SJSA1 (cell line): ENCODE data around the gene HSPA14. TPM values are rescaled to one million over a fixed set of nuclear protein-coding genes. Genes with fewer than 3 reads are reported as not detected.

Source experiments
- DNase-seq, 2 experiments: peaks; one replicate each; pipeline ENCODE4 v3.0.0-alpha.2; 2015 to 2020; ENCODE audit warnings: low spot score in 2 of 2, low read depth in 1 of 2
- H3K27ac ChIP-seq: fragments of 250-450 bp; sonication (Bioruptor Pico); 2 replicates; pipeline ENCODE4 v1.5.1; 2020; ENCODE audit warnings: mild to moderate bottlenecking, moderate library complexity
- H3K27me3 ChIP-seq: fragments of 250-450 bp; sonication (Bioruptor Pico); replicated peaks from 2 replicates; pipeline ENCODE4 v1.5.1; 2020; ENCODE audit warnings: mild to moderate bottlenecking, moderate library complexity
- H3K36me3 ChIP-seq: fragments of 250-450 bp; sonication (Bioruptor Pico); 2 replicates; pipeline ENCODE4 v1.5.1; 2020; ENCODE audit warnings: mild to moderate bottlenecking
- H3K4me1 ChIP-seq: fragments of 250-450 bp; sonication (Bioruptor Pico); replicated peaks from 2 replicates; pipeline ENCODE4 v1.6.1; 2021; ENCODE audit warnings: mild to moderate bottlenecking
- H3K4me3 ChIP-seq: fragments of 250-450 bp; sonication (Bioruptor Pico); 2 replicates; pipeline ENCODE4 v1.5.1; 2020; ENCODE audit warnings: mild to moderate bottlenecking
- H3K9me3 ChIP-seq: fragments of 250-450 bp; sonication (Bioruptor Pico); replicated peaks from 2 replicates; pipeline ENCODE4 v1.5.1; 2020; ENCODE audit warnings: mild to moderate bottlenecking
- total RNA-seq: library from RNA; depleted of rRNA; stranded (reverse); fragments of >200 nt; shearing (Covaris generic); gene quantifications from 2 replicates; pipeline ENCODE4 v1.2.3, GENCODE V29; 2014; rRNA removed

The HSPA14 gene
- total RNA-seq, 1 experiment from 2014 or later, result 36.5 TPM

GRCh38 chr10:14918964-14919363 is 80.9 kb downstream of the HSPA14 start:
- Histone ChIP-seq H3K4me3 (no peak overlapping the region), H3K27ac (no peak overlapping the region)

More at GRCh38 chr10:14918964-14919363, 80.9 kb downstream of the HSPA14 start:
- Histone ChIP-seq H3K27me3 (no peaks in the 10 kb centered on the region), H3K4me1 (no peaks in the 10 kb centered on the region), H3K9me3 (0 out of 2 replicates have a peak, but pooled peaks cover 8% of the 10 kb centered on the region), H3K36me3 (peaks cover 90% of the 10 kb centered on the region)
- no peak for DNase-seq

Other genes with a start within 250 kb of the HSPA14 start
- 31.9 and 35.6 TPM in 2 replicates for gene FAM107B, start 63.4 kb upstream of the HSPA14 start, total RNA-seq
- 0.29 and 0.38 TPM in 2 replicates for gene CDNF, start 269 bp upstream of the HSPA14 start, total RNA-seq
- gene MSANTD7, start within 50 bp of the HSPA14 start, total RNA-seq, result 18.2 and 25.7 TPM in 2 replicates
- 45.1 and 46.0 TPM in 2 replicates for gene SUV39H2, start 40.6 kb downstream of the HSPA14 start, total RNA-seq
- 15.9 and 17.2 TPM in 2 replicates for gene DCLRE1C, start 115.8 kb downstream of the HSPA14 start, total RNA-seq
- not detected in 2 replicates for gene MEIG1, start 121.1 kb downstream of the HSPA14 start, total RNA-seq
- 1.4 and 2.1 TPM in 2 replicates for gene OLAH, start 205.6 kb downstream of the HSPA14 start, total RNA-seq